Kidney (tissue), 14 donors: ENCODE data around the gene EFNB3. TPM values are rescaled to one million over a fixed set of nuclear protein-coding genes. Genes with fewer than 3 reads are reported as not detected.

Experiments
- DNase-seq, 5 donors: peaks; one replicate each; pipeline ENCODE4 v3.0.0-alpha.2; 2013 to 2020
- FAIRE-seq: peaks from 2 replicates; lab custom pipeline; 2012; peaks lifted over from hg19 to GRCh38; lab: Jason Lieb, UNC
- H3K27ac ChIP-seq, 2 donors: one replicate each; pipeline ENCODE4 v1.7.0; 2013; ENCODE audit warnings: low read depth in 2 of 2, low read length in 2 of 2, inconsistent platforms in 1 of 2
- H3K27me3 ChIP-seq: one replicate; pipeline ENCODE4 v1.7.1; 2013; ENCODE audit warnings: low read length, inconsistent platforms; ENCODE audit not compliant: control insufficient read depth, insufficient read depth
- H3K36me3 ChIP-seq, 3 donors: one replicate each; pipeline versions ENCODE4 v1.7.0 to v1.7.1; 2013; ENCODE audit warnings: low read length in 3 of 3, control low read depth in 1 of 3, inconsistent platforms in 1 of 3; ENCODE audit not compliant: insufficient read depth in 3 of 3, control insufficient read depth in 2 of 3
- H3K4me1 ChIP-seq, 3 donors: one replicate each; pipeline versions ENCODE4 v1.7.0 to v1.7.1; 2013; ENCODE audit warnings: low read length in 3 of 3, inconsistent platforms in 1 of 3, low read depth in 1 of 3; ENCODE audit not compliant: control insufficient read depth in 2 of 3, insufficient read depth in 2 of 3
- H3K4me3 ChIP-seq, 3 donors: one replicate each; pipeline versions ENCODE4 v1.7.0 to v1.8.1; 2013; ENCODE audit warnings: low read length in 3 of 3, control low read depth in 1 of 3, inconsistent platforms in 1 of 3
- H3K9ac ChIP-seq, 3 donors: one replicate each; pipeline versions ENCODE4 v1.7.0 to v1.7.1; 2013; ENCODE audit warnings: low read length in 3 of 3, control low read depth in 1 of 3, inconsistent platforms in 1 of 3
- H3K9me3 ChIP-seq, 3 donors: one replicate each; pipeline versions ENCODE4 v1.7.0 to v1.7.1; 2013; ENCODE audit warnings: low read length in 3 of 3, control low read depth in 1 of 3, inconsistent platforms in 1 of 3; ENCODE audit not compliant: control insufficient read depth in 2 of 3, insufficient read depth in 1 of 3
- CTCF ChIP-seq: IDR thresholded peaks from 3 replicates; pipeline ENCODE4 v1.5.1; 2012; ENCODE audit warnings: mild to moderate bottlenecking, moderate library complexity, borderline replicate concordance; ENCODE audit not compliant: insufficient read depth; ENCODE audit errors: extremely low read depth
- intact Hi-C: fragments of 100-400 bp; cut with DNase I; formaldehyde crosslinking; loops from one replicate; pipeline ENCODE4 v1.11.1; 2022
- polyA plus RNA-seq: library from polyadenylated mRNA; stranded (reverse); fragments of 350-450 nt; fragmentation: Illumina TruSeq; extraction: RNeasy Lipid Tissue Mini Kit (QIAGEN cat#74804); gene quantifications from one replicate; pipeline ENCODE4 v1.2.3, GENCODE V29; 2014; ENCODE audit warnings: low read depth, low replicate concordance; ENCODE audit not compliant: insufficient read depth
- total RNA-seq: library from RNA; stranded (reverse); fragmentation: NEBNext Ultra II Directional; extraction: Animal tissue kit (Norgen Biotek cat#: 25700); gene quantifications from one replicate; pipeline ENCODE4 v1.2.1, GENCODE V29; 2021
- donor health status: control.
- donor health status: control.
- donor health status: control.
- donor health status: control.
- donor health status: control.
- donor health status: DM: yes; HTN: yes; CAD: no.
- donor health status: Normal renal cell carcinoma (clear cell type).

EFNB3 gene
- total and polyA plus RNA-seq, 2 donors from 2014 or later: 2.3 to 3.5 TPM

DNA sequence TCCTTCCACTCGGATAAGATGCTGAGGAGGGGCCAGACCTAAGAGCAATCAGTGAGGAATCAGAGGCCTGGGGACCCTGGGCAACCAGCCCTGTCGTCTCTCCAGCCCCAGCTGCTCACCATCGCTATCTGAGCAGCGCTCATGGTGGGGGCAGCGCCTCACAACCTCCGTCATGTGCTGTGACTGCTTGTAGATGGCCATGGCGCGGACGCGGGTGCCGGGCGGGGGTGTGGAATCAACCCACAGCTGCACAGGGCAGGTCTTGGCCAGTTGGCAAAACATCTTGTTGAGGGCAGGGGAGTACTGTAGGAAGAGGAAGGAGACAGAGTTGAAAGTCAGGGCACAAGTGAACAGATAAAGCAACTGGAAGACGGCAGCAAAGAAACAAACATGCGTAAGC is 30.1 kb upstream of the EFNB3 start:
- no peak for TF ChIP-seq CTCF
- Histone ChIP-seq H3K9me3 (peaks cover 1 to 8% (median 3%) of the 10 kb centered on the region in 3 donors), H3K36me3 (peaks cover 9 to 27% (median 18%) of the 10 kb centered on the region in 3 donors), H3K27ac (no peak overlapping the region), H3K4me1 (no peaks in the 10 kb centered on the region), H3K9ac (no peak overlapping the region), H3K4me3 (no peak overlapping the region), H3K27me3 (no peaks in the 10 kb centered on the region)
- FAIRE-seq (no peak), DNase-seq (no peak)
- intact Hi-C loops: no loop called here

- no peak for DNase-seq
- Histone ChIP-seq H3K4me3 (no peak overlapping the region), H3K36me3 (peaks cover 6 to 21% (median 12%) of the 10 kb centered on the region in 3 donors), H3K4me1 (no peaks in the 10 kb centered on the region), H3K9me3 (peaks cover 1 to 8% (median 3%) of the 10 kb centered on the region in 3 donors), H3K27me3 (no peaks in the 10 kb centered on the region), H3K9ac (no peak overlapping the region), H3K27ac (no peak overlapping the region)
- TF ChIP-seq CTCF: no peak
- intact Hi-C loops: no loop called here
- FAIRE-seq: no peak
Observed at GRCh38 chr17:7676533-7676932, 28.5 kb upstream of the EFNB3 start.

- Histone ChIP-seq H3K9ac (no peak overlapping the region), H3K27me3 (no peaks in the 10 kb centered on the region), H3K4me1 (no peaks in the 10 kb centered on the region), H3K27ac (no peak overlapping the region), H3K9me3 (peaks cover 1 to 8% (median 3%) of the 10 kb centered on the region in 3 donors), H3K4me3 (no peak overlapping the region), H3K36me3 (peaks cover 6 to 18% (median 12%) of the 10 kb centered on the region in 3 donors)
- intact Hi-C loops: no loop called here
- no peak for TF ChIP-seq CTCF
- DNase-seq: no peak
- no peak for FAIRE-seq
Observed at GRCh38 chr17:7677388-7678067, 27.5 kb upstream of the EFNB3 start.
